ENCODE results near the gene CDKN2B-AS1.

CDKN2B-AS1 gene

GRCh38 chr9:21969011-21969940, 25.3 kb upstream of the CDKN2B-AS1 start:
- H3K4me1 ChIP-seq (ENCODE audit: control insufficient read depth, insufficient read depth, low read length): peaks cover 5% of the 10 kb centered on the region
- peaks cover 100% of the 10 kb centered on the region for H3K27me3 ChIP-seq (ENCODE audit: control insufficient read depth, insufficient read depth, low read length)
- H3K4me3 ChIP-seq (ENCODE audit: low read depth, low read length): no peak overlapping the region
- no peaks in the 10 kb centered on the region for H3K9me3 ChIP-seq (ENCODE audit: control insufficient read depth, insufficient read depth, low read length)
- no peak overlapping the region for H3K9ac ChIP-seq (ENCODE audit: low read depth, low read length)
- no peaks in the 10 kb centered on the region for H3K36me3 ChIP-seq (ENCODE audit: control insufficient read depth, insufficient read depth, low read length)

GRCh38 chr9:21969951-21970799, 24.4 kb upstream of the CDKN2B-AS1 start:
- Histone ChIP-seq H3K4me1 (ENCODE audit: control insufficient read depth, insufficient read depth, low read length) (peaks cover 5% of the 10 kb centered on the region), H3K9me3 (ENCODE audit: control insufficient read depth, insufficient read depth, low read length) (no peaks in the 10 kb centered on the region), H3K27me3 (ENCODE audit: control insufficient read depth, insufficient read depth, low read length) (peaks cover 94% of the 10 kb centered on the region), H3K9ac (ENCODE audit: low read depth, low read length) (no peak overlapping the region), H3K36me3 (ENCODE audit: control insufficient read depth, insufficient read depth, low read length) (no peaks in the 10 kb centered on the region), H3K4me3 (ENCODE audit: low read depth, low read length) (peak overlapping the region; percentile 19)

GRCh38 chr9:21970800-21971640, 23.6 kb upstream of the CDKN2B-AS1 start:
- H3K4me1 ChIP-seq (ENCODE audit: control insufficient read depth, insufficient read depth, low read length): peaks cover 8% of the 10 kb centered on the region
- H3K9me3 ChIP-seq (ENCODE audit: control insufficient read depth, insufficient read depth, low read length): no peaks in the 10 kb centered on the region
- no peaks in the 10 kb centered on the region for H3K36me3 ChIP-seq (ENCODE audit: control insufficient read depth, insufficient read depth, low read length)
- peaks cover 94% of the 10 kb centered on the region for H3K27me3 ChIP-seq (ENCODE audit: control insufficient read depth, insufficient read depth, low read length)
- no peak overlapping the region for H3K9ac ChIP-seq (ENCODE audit: low read depth, low read length)
- H3K4me3 ChIP-seq (ENCODE audit: low read depth, low read length): peak overlapping the region; percentile 19

GRCh38 chr9:21972361-21972760, 22.2 kb upstream of the CDKN2B-AS1 start:
- Histone ChIP-seq H3K9ac (ENCODE audit: low read depth, low read length) (no peak overlapping the region), H3K36me3 (ENCODE audit: control insufficient read depth, insufficient read depth, low read length) (no peaks in the 10 kb centered on the region), H3K27me3 (ENCODE audit: control insufficient read depth, insufficient read depth, low read length) (peaks cover 94% of the 10 kb centered on the region), H3K4me3 (ENCODE audit: low read depth, low read length) (no peak overlapping the region), H3K4me1 (ENCODE audit: control insufficient read depth, insufficient read depth, low read length) (peaks cover 8% of the 10 kb centered on the region), H3K9me3 (ENCODE audit: control insufficient read depth, insufficient read depth, low read length) (no peaks in the 10 kb centered on the region)

- Histone ChIP-seq H3K4me3 (ENCODE audit: low read depth, low read length) (peak overlapping the region; percentile 55), H3K9me3 (ENCODE audit: control insufficient read depth, insufficient read depth, low read length) (no peaks in the 10 kb centered on the region), H3K36me3 (ENCODE audit: control insufficient read depth, insufficient read depth, low read length) (no peaks in the 10 kb centered on the region), H3K27me3 (ENCODE audit: control insufficient read depth, insufficient read depth, low read length) (peaks cover 94% of the 10 kb centered on the region), H3K9ac (ENCODE audit: low read depth, low read length) (no peak overlapping the region), H3K4me1 (ENCODE audit: control insufficient read depth, insufficient read depth, low read length) (peaks cover 8% of the 10 kb centered on the region)
Observed at GRCh38 chr9:21974343-21974721, 20.3 kb upstream of the CDKN2B-AS1 start.

GRCh38 chr9:21974722-21975409, 19.7 kb upstream of the CDKN2B-AS1 start:
- Histone ChIP-seq H3K27me3 (ENCODE audit: control insufficient read depth, insufficient read depth, low read length) (peaks cover 94% of the 10 kb centered on the region), H3K9ac (ENCODE audit: low read depth, low read length) (no peak overlapping the region), H3K9me3 (ENCODE audit: control insufficient read depth, insufficient read depth, low read length) (no peaks in the 10 kb centered on the region)

GRCh38 chr9:21976334-21976875, 18.2 kb upstream of the CDKN2B-AS1 start:
- Histone ChIP-seq H3K9me3 (ENCODE audit: control insufficient read depth, insufficient read depth, low read length) (no peaks in the 10 kb centered on the region), H3K4me1 (ENCODE audit: control insufficient read depth, insufficient read depth, low read length) (peaks cover 8% of the 10 kb centered on the region), H3K27me3 (ENCODE audit: control insufficient read depth, insufficient read depth, low read length) (peaks cover 89% of the 10 kb centered on the region), H3K9ac (ENCODE audit: low read depth, low read length) (no peak overlapping the region), H3K36me3 (ENCODE audit: control insufficient read depth, insufficient read depth, low read length) (no peaks in the 10 kb centered on the region), H3K4me3 (ENCODE audit: low read depth, low read length) (no peak overlapping the region)

More at GRCh38 chr9:21974722-21975409, 19.7 kb upstream of the CDKN2B-AS1 start:
- H3K36me3 ChIP-seq (ENCODE audit: control insufficient read depth, insufficient read depth, low read length): no peaks in the 10 kb centered on the region
- peak overlapping the region; percentile 55 for H3K4me3 ChIP-seq (ENCODE audit: low read depth, low read length)
- peaks cover 8% of the 10 kb centered on the region for H3K4me1 ChIP-seq (ENCODE audit: control insufficient read depth, insufficient read depth, low read length)

GRCh38 chr9:21982391-21982790, 12.2 kb upstream of the CDKN2B-AS1 start:
- no peaks in the 10 kb centered on the region for H3K36me3 ChIP-seq (ENCODE audit: control insufficient read depth, insufficient read depth, low read length)
- H3K4me3 ChIP-seq (ENCODE audit: low read depth, low read length): no peak overlapping the region
- H3K9ac ChIP-seq (ENCODE audit: low read depth, low read length): no peak overlapping the region
- no peaks in the 10 kb centered on the region for H3K4me1 ChIP-seq (ENCODE audit: control insufficient read depth, insufficient read depth, low read length)
- peaks cover 95% of the 10 kb centered on the region for H3K27me3 ChIP-seq (ENCODE audit: control insufficient read depth, insufficient read depth, low read length)
- no peaks in the 10 kb centered on the region for H3K9me3 ChIP-seq (ENCODE audit: control insufficient read depth, insufficient read depth, low read length)

GRCh38 chr9:21982861-21983560, 11.6 kb upstream of the CDKN2B-AS1 start:
- no peaks in the 10 kb centered on the region for H3K9me3 ChIP-seq (ENCODE audit: control insufficient read depth, insufficient read depth, low read length)
- no peaks in the 10 kb centered on the region for H3K4me1 ChIP-seq (ENCODE audit: control insufficient read depth, insufficient read depth, low read length)
- no peak overlapping the region for H3K4me3 ChIP-seq (ENCODE audit: low read depth, low read length)
- peaks cover 95% of the 10 kb centered on the region for H3K27me3 ChIP-seq (ENCODE audit: control insufficient read depth, insufficient read depth, low read length)
- H3K36me3 ChIP-seq (ENCODE audit: control insufficient read depth, insufficient read depth, low read length): no peaks in the 10 kb centered on the region
- H3K9ac ChIP-seq (ENCODE audit: low read depth, low read length): no peak overlapping the region

- H3K9ac ChIP-seq (ENCODE audit: low read depth, low read length): no peak overlapping the region
- H3K4me1 ChIP-seq (ENCODE audit: control insufficient read depth, insufficient read depth, low read length): no peaks in the 10 kb centered on the region
- no peaks in the 10 kb centered on the region for H3K9me3 ChIP-seq (ENCODE audit: control insufficient read depth, insufficient read depth, low read length)
- no peak overlapping the region for H3K4me3 ChIP-seq (ENCODE audit: low read depth, low read length)
- peaks cover 95% of the 10 kb centered on the region for H3K27me3 ChIP-seq (ENCODE audit: control insufficient read depth, insufficient read depth, low read length)
- H3K36me3 ChIP-seq (ENCODE audit: control insufficient read depth, insufficient read depth, low read length): no peaks in the 10 kb centered on the region
Observed at GRCh38 chr9:21983561-21983935, 11.0 kb upstream of the CDKN2B-AS1 start.
